HG03025 (cell line): ENCODE measurements around the gene NFATC2.

Source experiments
- ATAC-seq: cut with Tn5 transposase; IDR thresholded peaks from one replicate; pipeline ENCODE4 v1.9.1; 2021; ENCODE audit warnings: mild to moderate bottlenecking, moderate library complexity; ENCODE audit not compliant: unreplicated experiment, low FRiP score

The NFATC2 gene

DNA sequence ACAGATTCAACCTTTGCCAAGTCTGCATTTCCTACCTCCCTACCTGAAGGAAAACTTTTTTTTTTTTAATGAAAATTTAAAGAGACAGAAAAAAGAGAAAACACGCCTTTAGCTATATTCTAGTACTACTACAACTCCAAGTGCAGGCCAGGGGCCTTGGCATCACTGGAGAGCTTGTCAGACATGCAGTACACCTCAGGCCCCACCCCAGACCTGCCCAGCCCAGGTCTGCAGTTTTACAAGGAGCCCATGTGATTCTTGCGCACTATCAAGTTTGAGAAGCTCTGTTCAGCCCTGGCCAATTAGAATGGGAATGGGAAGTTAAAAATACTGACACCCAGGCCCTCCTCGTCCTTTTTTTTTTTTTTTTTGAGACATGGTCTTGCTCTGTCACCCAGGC lies 85.0 kb downstream of the NFATC2 start:
- no peak for ATAC-seq

DNA sequence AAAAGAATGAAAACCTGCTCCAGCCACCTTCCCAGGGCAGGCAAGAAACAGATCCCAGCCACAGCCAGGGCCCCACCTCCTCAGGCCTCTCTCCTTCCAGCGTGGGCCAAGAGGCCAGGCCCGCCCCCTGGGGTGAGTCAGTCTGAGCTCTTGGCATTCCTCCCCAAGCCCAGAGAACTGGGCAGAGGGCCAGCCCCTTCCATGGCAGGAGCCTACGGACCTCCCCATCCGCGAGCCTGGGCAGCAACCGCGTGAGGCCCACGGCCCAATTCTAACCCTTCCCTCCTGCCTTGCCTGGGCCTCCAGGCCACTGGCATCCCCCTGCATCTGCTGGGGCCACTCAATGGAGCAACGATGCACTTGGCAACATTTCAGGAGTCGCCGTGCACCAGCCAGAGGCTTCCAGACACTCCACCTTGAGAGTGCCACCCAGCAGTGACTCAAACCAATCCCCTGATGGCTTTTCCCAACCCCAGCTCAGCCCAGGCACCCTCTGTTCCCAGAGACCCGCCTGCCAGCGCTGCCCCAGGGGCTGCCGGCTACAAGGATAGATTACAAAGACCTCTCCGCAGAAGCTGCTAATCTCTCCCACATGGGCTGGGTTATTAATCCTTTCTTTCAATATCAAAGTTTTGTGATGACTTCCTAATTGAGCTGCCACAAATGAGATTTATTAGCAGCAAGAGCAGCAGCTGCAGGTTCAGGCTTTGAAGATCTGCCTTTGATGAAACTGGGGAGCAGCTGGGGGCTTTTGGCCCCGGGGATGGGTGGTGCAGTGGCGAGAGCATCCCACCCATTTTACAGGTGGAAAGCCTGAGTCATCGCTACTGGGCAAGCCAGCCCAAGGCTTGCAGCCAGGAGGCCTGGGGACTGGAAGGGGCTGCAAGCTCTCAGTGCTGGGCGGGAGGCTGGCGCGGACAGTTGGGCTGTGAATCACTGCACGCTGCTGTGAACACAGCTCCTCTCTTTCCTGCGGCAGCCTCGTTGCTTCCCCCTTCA lies 85.7 kb downstream of the NFATC2 start:
- ATAC-seq = no peak

DNA sequence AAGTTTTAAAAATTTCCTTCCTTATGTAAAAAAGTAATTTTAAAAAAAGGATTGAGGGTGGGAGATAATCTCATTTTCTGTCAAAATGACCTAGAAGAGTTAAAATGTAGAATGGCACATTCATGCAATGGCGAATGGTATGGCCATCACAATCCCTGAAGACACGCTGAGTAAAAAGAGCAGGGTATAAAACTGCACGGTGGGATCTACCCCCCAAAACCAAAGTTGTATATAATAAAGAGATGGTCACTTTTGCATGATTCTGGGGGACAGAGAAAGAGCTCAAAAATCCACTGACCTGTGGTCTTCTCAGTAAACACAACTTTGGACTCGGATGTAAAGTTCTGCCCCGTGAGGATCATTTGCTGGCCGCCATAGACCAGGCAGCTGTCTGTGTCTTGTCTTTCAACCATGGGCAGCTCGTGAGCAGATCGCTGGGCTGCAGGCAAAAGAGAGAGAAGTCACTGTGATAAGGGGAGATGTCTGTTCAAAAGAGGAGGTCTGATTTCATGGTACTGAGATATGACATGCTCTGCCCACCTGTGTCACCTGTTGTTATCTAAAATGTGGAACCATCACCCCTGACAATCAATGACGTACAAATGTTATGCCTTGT lies 88.2 kb downstream of the NFATC2 start:
- ATAC-seq = no peak

DNA sequence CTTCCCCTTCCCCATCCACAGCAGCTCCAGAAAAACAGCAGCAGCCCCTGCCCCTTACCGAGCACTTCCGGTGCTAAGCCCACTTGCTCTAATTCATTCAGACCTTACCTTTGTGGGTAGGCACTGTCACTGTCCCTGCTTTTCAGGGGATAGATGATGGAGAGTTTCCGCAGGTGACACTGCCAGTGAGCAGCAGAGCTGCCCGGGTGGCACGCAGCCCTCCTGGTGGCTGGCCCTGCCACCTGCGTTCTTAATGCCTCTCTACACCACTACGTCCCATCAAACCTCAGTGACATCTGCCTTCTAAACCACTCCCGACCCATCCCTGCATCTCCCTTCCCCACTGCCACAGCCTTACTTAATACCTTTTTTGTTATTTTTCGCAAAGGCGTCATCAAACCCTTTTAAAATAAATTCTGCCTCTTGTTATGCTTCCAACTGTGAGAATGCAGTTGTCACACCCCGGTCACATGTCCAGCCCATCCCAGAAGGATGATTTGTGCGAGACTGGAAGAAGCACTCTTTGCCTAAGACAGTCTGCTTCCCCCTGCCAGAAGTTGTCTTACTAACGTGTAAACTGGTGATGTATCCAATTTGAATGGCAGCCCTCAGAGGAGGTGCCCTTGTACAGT lies 89.7 kb downstream of the NFATC2 start:
- no peak for ATAC-seq

DNA sequence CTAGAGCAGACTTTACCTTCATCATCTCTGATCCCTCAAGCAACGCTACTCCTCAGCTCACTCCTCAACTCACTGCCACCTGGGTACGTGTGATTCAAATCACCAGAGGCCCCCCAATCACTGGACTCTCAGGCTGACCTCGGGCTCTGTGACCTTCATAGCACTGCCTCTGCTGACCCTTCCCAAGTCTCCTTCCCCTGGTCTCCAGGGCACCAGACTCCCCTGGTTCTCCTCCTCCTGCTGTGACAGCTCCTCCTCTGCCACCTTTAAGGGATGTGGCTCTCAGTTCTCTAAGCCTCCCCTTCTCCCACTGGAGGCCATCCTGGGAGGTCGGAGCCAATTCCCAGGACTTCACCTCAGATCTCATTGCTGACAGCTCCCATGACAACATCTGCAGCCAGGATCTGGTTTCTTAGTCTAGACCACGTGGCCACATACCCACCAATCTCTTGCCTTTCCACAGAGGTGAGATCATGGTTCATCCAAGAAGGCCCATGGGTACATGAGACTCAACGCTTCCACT lies 90.4 kb downstream of the NFATC2 start:
- no peak for ATAC-seq

DNA sequence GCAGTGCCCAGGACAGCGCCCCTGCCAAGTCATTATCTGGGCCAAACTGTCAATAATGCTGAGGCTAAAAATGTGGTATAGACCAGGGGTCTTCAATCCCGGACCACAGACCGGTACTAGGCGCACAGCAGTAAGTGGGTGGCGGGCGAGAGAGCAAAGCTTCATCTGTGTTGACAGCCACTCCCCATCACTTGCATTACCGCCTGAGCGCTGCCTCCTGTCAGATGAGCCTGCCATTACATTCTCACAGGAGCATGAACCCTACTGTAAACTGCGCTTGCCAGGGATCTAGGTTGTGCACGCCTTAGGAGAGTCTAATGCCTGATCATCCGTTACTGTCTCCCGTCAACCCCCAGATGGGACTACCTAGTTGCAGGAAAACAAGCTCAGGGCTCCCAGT lies 91.0 kb downstream of the NFATC2 start:
- no peak for ATAC-seq

DNA sequence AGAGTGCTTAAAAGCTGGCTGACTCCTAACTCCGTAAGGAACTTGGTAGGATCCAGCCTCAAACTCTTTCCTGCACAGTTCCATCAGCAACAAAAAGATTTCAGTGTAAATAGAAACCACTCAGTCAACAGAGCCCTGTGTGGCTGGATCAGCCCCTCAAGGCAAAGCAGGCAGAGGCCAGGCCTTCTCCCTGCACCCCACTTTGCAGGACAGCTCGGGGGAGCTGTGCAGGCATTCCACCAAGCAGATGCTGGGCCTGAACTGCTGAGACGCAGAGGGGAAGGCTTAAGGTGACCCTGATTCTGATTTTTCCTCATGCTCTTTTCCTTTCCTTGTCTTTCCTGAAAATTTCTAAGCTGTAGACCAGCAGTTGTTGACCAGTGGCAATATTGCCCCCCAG lies 91.5 kb downstream of the NFATC2 start:
- ATAC-seq = no peak

DNA sequence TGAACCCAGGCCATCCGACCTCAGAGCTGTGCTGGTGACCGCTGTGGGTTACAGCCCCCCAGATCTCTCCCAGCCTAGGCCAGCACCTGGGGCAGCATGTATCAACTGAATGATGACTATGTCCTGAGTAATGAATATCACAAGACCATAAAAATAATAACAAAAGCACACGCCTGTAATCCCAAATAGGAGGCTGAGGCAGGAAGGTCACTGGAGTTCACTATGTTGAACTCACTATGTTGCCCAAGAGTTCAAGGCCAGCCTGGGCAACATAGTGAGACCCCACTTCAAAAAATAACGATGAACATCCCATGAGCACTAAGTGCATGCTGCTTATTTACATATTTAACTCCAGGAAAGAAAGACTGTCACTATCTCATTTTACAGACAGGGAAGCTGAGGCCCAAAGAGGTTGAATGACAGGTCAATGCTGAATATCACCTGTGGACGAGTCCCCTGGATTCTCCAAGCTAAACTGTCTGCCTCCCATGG lies 92.3 kb downstream of the NFATC2 start:
- ATAC-seq = no peak

DNA sequence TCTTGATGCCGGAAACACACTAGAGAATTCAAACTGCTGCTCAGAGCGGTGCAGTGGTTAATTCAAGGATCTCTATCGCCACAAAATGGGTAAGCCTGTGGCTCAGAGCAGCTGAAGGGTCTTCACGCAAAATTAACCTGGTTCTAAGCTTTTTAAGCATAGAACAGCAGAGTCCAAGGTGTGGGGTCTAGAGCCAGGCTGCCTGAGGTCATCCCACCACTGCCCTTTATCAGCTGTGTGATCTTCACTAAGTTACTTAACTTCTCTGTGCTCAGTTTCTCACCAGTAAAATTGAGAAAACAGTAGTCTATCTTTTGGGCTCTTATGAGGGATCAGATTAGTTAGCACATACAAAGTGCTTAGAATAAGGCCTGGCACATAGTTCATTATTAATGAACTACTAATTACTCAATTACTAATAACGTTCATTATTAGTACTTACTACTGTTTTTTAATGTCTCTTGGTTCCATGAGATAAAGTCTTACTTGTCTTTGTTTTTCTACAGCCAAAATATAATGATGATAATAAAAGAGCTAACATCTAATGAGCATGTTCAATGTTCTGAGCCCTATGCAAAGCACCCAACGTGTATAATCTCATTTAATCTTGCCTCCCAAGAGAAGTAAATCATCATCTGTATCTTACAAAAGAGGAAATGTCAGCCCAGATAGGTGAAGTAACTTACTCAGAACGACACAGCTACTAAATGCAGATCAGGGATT lies 92.9 kb downstream of the NFATC2 start:
- ATAC-seq = no peak

DNA sequence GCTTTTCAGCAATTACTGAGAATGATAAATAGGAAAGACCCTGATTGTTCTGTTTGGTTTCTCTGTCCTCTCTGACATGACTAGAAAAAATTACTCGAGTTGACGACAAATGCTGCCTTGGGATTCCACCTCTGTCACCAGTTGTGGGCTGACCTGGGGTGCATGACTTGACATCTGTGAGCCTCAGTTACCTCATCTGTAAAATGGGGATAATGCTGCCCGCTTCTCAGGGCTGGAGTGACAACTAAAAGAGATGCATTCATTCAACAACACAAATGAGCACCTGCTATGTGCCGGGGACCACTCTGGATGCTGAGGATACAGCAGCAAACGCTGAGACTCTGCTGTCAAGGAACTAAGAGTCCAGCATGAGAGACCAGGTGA lies 94.8 kb downstream of the NFATC2 start:
- no peak for ATAC-seq

DNA sequence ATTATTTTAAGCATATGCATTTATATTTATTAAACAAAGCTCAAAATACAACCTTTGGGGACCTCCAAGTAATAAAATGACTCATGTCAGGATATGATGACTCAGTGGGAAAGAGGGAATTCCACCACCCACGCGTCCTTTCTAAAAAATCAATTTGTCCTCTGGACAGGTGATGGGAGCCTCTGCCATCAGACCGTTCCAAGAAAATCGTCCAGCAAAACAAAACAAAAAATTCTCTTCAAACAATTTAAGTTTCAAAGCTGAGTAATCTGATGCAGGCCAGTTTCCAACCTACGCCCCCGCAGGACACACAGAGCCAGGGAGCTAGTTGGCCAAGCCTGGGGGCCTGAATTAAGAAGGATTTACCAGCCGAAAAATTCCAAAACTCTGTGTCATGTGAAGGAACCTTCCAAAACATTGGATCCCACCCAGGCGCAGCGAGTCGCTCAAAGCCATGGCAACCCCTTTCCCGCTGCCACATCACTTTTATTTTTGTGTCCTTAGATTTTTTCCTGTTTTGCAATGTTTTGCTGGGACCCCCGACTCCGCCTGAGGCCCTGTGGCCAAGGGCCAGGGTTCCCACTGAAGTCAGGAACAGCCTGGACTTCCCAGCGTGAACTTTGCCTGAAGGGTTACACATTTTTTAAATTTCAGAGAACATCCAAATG lies 95.3 kb downstream of the NFATC2 start:
- ATAC-seq = no peak

DNA sequence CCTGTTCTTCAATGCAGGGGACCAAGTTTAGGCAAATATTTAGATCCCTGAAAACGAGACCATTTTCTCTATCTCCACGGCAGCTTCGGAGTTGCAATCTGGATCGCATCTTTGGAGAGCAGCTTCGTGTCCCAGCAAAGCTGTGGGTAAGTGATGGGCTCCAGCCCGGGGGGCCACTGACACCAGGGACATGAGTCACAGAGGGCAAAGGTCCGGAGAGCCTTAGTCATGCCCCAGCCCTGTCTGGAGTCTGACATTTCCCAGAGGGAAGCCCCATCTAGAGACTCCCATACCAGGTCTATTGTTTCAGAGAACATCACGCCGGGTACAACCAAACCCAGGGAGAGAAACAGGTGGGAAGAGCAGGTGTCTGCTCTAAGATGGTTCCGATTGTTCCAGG lies 95.9 kb downstream of the NFATC2 start:
- no peak for ATAC-seq

DNA sequence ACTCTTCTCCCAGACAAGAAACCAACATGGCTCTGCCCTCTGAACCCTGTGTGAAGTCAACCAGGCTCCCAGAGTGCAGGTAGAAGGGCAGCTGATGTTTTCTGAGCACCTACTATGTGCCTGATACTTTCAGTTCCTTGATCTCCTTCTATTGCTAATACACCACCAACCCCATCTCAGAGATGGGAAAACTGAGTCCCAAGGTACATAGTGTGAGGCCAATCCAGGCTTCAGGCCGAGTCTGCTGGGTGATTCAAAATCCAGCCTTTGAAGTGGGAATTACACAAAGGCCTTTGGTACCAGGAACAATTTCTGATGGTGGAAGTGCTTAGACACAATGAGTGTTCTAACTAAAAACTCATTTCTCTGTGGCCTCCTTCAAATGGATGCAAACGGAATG lies 96.3 kb downstream of the NFATC2 start:
- no peak for ATAC-seq

DNA sequence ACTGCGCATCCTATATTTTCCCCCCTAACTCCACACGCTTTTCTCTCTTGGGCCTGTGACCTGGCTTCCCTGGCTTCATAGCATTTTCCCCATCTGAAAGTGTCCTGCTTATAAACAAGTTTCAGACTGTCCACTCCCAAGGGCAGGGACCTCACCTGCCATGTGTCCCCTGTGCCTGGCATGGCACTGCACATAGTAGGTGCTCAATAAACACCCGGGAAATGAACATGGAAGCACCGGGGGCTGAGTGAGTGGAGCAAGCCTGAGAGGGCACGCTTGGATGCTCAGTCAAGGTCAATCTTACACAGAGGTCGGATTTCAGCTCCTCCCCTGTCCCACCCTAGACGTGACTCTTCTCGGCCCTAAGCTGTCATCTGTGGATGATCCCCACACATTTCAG lies 96.9 kb downstream of the NFATC2 start:
- no peak for ATAC-seq

DNA sequence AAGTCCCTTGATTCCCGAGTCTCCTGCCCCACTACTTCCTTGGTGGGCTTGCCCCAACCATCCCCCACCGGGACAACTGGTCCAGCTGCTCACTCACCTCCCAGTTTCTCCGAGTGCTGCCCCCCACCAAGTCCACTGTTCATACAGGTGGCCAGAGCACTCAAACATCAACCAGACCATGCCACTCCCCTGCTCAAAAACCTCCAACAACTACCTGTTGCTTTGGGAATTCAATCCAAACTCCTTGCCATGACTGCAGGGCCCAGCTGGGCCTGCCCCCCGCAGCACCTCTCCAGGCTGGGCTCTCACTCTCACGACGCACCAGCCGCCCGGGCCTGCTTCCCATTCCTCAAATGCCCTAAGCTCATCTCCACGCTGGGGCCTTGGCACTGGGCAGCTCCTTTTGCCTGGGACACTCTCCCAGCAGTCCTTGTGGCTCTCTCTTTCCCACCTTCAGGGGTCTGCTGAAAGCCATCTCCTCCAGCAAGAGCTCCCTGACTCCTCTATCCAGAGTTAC lies 97.5 kb downstream of the NFATC2 start:
- ATAC-seq = no peak

DNA sequence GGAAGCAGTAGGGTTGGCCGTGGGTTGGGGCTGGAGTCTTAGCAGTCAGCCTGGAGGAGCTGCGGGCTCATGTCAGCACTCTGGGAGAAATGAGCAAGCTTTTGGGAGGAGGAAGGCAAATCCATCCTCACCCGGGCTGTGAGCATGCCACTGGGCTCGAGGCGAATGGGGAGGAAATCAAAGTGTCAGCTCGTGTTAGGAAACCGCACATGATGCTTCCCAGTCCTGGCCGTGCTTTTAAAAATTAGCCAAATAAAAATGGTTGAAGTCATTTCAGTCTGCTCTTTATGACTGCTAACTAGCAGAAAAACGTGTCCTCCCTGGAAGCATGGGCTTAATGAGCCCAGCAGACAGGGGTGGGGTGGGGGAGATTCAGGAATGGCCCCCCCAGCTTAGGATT lies 98.1 kb downstream of the NFATC2 start:
- no peak for ATAC-seq

DNA sequence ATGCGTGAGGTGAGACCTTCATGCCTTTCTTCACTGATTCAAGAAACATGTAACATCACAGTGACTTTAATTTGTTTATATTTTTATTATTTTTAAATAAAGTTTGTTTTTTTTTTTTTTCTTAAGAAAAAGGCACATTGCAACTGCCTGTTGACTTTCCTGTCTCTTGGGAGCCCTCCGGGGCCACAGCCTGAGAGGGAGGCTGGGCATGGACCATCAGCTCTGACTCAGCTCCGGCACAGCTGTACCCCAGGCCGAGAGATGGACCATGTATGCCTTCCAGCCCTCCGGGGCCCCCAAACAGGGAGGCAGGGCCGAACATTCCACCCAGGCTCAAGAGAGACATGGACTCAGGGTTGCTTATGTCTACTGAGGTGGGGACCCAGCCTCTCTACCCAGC lies 99.9 kb downstream of the NFATC2 start:
- no peak for ATAC-seq

DNA sequence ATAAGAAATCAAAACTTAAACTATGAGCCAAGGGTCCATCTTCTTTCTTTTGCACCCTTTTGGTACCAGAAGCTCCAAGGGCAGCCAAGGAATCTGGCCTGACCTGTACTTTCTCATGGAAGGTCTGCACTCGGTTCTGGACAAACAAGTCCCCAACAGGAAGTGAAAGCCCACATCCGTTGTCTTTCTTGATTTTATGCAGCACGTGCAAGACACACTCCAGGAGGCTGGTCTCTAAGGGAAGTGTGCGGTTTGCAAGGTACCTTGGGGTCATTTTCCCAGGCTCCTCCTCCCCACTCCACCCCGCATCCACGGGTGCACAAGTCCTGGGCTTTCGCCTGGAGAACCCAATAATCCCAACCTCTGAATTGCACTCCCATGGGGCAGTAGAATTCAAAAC lies 101.9 kb downstream of the NFATC2 start:
- no peak for ATAC-seq

DNA sequence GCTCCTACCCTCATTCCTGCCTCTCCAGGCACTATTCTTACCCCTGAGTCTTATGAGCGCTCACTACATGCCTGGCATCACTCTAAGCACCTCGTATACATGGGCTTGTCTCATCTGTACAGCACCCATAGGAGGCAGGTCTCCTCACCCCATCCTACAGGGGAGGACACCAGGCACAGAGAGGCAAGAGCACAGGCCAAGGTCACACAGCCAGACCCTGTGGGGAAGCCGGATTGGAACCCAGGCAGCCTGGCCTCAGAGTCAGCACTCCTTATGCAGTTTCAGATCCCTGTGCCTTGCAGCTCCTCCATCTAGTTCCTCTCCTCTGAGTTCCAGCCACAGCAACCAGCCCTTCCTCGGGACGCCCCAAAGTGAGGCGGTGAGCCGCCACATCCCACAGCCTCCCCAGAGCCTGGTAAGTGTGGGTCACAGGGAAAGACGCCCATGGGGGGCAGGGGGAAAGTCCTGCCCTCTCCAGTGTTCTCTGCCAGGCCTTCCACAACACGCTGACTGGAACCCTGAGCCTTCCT lies 103.3 kb downstream of the NFATC2 start:
- ATAC-seq = no peak
